CD4-positive, alpha-beta T cell (primary cell): ENCODE measurements around the gene CCDC107. TPM values are rescaled to one million over a fixed set of nuclear protein-coding genes. Genes with fewer than 3 reads are reported as not detected.
A peak's percentile ranks its signal among the peaks of the same experiment; 100 is the strongest.

Experiments
- ATAC-seq: fragments of 200-7000 bp; cut with Tn5 transposase; one replicate; pipeline ENCODE4 v1.10.0; 2022; ENCODE audit warnings: mild to moderate bottlenecking; ENCODE audit not compliant: poor library complexity
- CTCF ChIA-PET: fragments of 350-600 bp; sonication (Branson Sonifier 250); formaldehyde crosslinking; loops from one replicate; lab custom pipeline; 2021; ENCODE audit warnings: antibody characterized with exemption, inconsistent platforms; lab: Charles Lee
- POLR2A ChIA-PET: fragments of 350-600 bp; sonication (Branson Sonifier 250); formaldehyde crosslinking; loops from one replicate; lab custom pipeline; 2021; ENCODE audit warnings: antibody characterized with exemption, inconsistent platforms; lab: Charles Lee
- DNase-seq, 14 experiments: peaks; one replicate each; pipeline ENCODE4 v3.0.0-alpha.2; 2013 to 2020; ENCODE audit warnings: mixed read lengths in 2 of 14
- H3K27ac ChIP-seq, 2 donors: one replicate each; pipeline versions ENCODE4 v1.5.1 to v1.7.0; 2013; ENCODE audit warnings: low read length in 2 of 2, low read depth in 1 of 2, mild to moderate bottlenecking in 1 of 2
- H3K27me3 ChIP-seq, 2 experiments: 1 replicate in 1 of 2; 2 replicates in 1 of 2; pipeline versions ENCODE4 v1.6.1 to v1.7.0; 2013; ENCODE audit warnings: low read length in 2 of 2, control low read depth in 1 of 2, mild to moderate bottlenecking in 1 of 2, moderate library complexity in 1 of 2; ENCODE audit not compliant: insufficient read depth in 2 of 2, control insufficient read depth in 1 of 2
- H3K36me3 ChIP-seq: one replicate; pipeline ENCODE4 v1.6.1; 2013; ENCODE audit warnings: low read length, control low read depth; ENCODE audit not compliant: insufficient read depth
- H3K4me1 ChIP-seq: one replicate; pipeline ENCODE4 v1.6.1; 2013; ENCODE audit warnings: low read length, control low read depth; ENCODE audit not compliant: insufficient read depth
- H3K4me3 ChIP-seq: one replicate; pipeline ENCODE4 v1.5.1; 2013; ENCODE audit warnings: mild to moderate bottlenecking, low read length, moderate library complexity
- H3K9me3 ChIP-seq, 2 experiments: 1 replicate in 1 of 2; 2 replicates in 1 of 2; pipeline versions ENCODE4 v1.6.1 to v1.7.0; 2013; ENCODE audit warnings: low read length in 2 of 2, mild to moderate bottlenecking in 2 of 2, control low read depth in 1 of 2, moderate library complexity in 1 of 2; ENCODE audit not compliant: control insufficient read depth in 1 of 2, insufficient read depth in 1 of 2
- H3K27ac Mint-ChIP-seq: one replicate; pipeline ENCODE4 v1.8.0; 2020; ENCODE audit warnings: mixed read lengths
- H3K27me3 Mint-ChIP-seq: one replicate; pipeline ENCODE4 v1.8.0; 2021; ENCODE audit warnings: mixed read lengths
- H3K36me3 Mint-ChIP-seq: one replicate; pipeline ENCODE4 v1.8.0; 2021; ENCODE audit warnings: low read depth, mixed read lengths
- H3K4me1 Mint-ChIP-seq: one replicate; pipeline ENCODE4 v1.8.0; 2021; ENCODE audit warnings: low read depth, mixed read lengths
- H3K4me3 Mint-ChIP-seq: one replicate; pipeline ENCODE4 v1.8.0; 2020; ENCODE audit warnings: mild to moderate bottlenecking, mixed read lengths
- H3K9me3 Mint-ChIP-seq: one replicate; pipeline ENCODE4 v1.8.0; 2020; ENCODE audit warnings: mixed read lengths
- intact Hi-C, 2 experiments: fragments of 100-400 bp; cut with DNase I in 1 of 2; cut with micrococcal nuclease in 1 of 2; formaldehyde crosslinking; loops; one replicate each; pipeline versions ENCODE4 v1.15.1 to v1.9.0; 2023 to 2025; cut with DNase I, micrococcal nuclease
- total RNA-seq, 174 experiments: library from RNA in 2 of 174; stranded (reverse) in 2 of 174; gene quantifications; one replicate each; pipeline ENCODE4 v1.2.3 and lab custom pipeline; 2021 to 2026
- TF ChIP-seq, protein P1 (sequence below): fragments of 200-600 bp; IDR thresholded peaks from one replicate; pipeline ENCODE4 v1.8.0; 2022; ENCODE audit warnings: antibody characterized with exemption, mild to moderate bottlenecking

Gene CCDC107
- total RNA-seq, 2 experiments from 2014 or later: 10.2 TPM

DNA sequence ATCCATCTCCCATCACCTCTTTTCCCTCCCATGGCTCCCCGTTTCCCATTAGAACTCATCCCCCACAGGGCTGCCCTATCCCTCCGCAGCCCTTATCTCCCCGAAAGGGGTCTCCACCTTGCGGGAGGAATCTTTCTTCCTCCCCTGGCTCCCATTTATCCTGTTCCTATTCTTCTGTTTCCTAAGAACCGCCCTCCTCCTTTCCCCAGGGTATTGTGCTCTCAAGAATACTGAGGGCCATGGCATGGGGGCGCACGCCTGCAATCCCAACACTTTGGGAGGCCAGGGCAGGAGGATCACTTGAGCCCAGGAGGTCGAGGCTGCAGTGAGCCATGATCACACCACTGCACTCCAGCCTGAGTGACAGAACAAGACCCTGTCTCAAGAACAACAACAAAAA, 40.5 kb upstream of the CCDC107 start:
- Mint-ChIP-seq H3K27ac (peak overlapping the region; percentile 72), H3K4me3 (peak overlapping the region; percentile 86), H3K9me3 (no peaks in the 10 kb centered on the region), H3K4me1 (peaks cover 50% of the 10 kb centered on the region), H3K27me3 (no peaks in the 10 kb centered on the region), H3K36me3 (no peaks in the 10 kb centered on the region)
- DNase-seq (no peak), ATAC-seq (no peak)
- peaks cover 40% of the 10 kb centered on the region for H3K4me1 ChIP-seq
- TF ChIP-seq, protein P1, sequence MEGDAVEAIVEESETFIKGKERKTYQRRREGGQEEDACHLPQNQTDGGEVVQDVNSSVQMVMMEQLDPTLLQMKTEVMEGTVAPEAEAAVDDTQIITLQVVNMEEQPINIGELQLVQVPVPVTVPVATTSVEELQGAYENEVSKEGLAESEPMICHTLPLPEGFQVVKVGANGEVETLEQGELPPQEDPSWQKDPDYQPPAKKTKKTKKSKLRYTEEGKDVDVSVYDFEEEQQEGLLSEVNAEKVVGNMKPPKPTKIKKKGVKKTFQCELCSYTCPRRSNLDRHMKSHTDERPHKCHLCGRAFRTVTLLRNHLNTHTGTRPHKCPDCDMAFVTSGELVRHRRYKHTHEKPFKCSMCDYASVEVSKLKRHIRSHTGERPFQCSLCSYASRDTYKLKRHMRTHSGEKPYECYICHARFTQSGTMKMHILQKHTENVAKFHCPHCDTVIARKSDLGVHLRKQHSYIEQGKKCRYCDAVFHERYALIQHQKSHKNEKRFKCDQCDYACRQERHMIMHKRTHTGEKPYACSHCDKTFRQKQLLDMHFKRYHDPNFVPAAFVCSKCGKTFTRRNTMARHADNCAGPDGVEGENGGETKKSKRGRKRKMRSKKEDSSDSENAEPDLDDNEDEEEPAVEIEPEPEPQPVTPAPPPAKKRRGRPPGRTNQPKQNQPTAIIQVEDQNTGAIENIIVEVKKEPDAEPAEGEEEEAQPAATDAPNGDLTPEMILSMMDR: no peak
- ChIA-PET CTCF (interaction anchor here (0.6 to 3.2 kb wide), 18 partner anchors 12 to 501 kb away, joined by 3 to 22 read pairs (median 4); partner anchors contain the start of genes ARHGEF39, CCDC107, CREB3 and RMRP), POLR2A (interaction anchor here (0.6 to 3.4 kb wide), 15 partner anchors 12 to 545 kb away, joined by 3 to 35 read pairs (median 6); partner anchors contain the start of genes CCDC107, CREB3, RMRP and SIT1)
- H3K27ac ChIP-seq: peak overlapping the region; percentile 27 to 70
- no peaks in the 10 kb centered on the region for H3K9me3 ChIP-seq
- intact Hi-C loops: loop anchor here (2.0 to 5.0 kb wide), 2 partner anchors 40 to 79 kb away; partner anchors contain the start of genes CCDC107 (in 2 of the 2) and RMRP (in 2 of the 2)
- no peaks in the 10 kb centered on the region for H3K36me3 ChIP-seq
- H3K4me3 ChIP-seq: peak overlapping the region; percentile 77
- H3K27me3 ChIP-seq: no peaks in the 10 kb centered on the region

DNA sequence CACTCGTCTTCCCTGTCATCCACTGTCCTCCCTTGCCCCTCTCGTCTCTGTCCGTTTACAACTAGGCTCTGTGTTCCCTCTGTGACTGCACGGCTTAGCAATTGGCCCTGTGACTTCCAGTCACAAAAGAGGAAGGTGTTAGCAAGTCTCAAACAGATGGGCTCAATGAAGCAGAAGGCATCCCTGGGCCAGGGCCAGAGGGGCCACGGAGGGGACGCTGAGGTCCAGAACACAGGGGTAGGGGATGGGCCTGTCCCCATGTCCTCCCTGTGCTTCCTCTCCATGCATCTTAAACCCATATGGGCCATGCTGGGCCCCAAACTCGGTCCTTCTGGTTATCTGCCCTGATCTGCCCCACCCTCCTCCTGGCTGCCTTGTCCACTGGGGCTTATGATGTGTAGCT, 39.8 kb upstream of the CCDC107 start, which contains the start of gene CD72:
TSS of gene CD72 (minus strand) at position 89 of the 403 bp plus-strand sequence. CDS start 110 bp downstream, outside the sequence.
- Histone ChIP-seq H3K9me3 (no peaks in the 10 kb centered on the region), H3K4me3 (peak within 1 kb of the TSS; percentile 77), H3K27ac (peak within 1 kb of the TSS; percentile 48 to 70), H3K4me1 (peaks cover 40% of the 10 kb centered on the region), H3K36me3 (no peaks in the 10 kb centered on the region), H3K27me3 (no peaks in the 10 kb centered on the region)
- no peak for ATAC-seq
- intact Hi-C loops: loop anchor here (5.0 kb wide), 1 partner anchor 39 kb away; the partner anchor contains the start of genes CCDC107 (in 2 of the 2) and RMRP (in 2 of the 2)
- ChIA-PET CTCF (interaction anchor here (3.2 kb wide), 1 partner anchor 40 kb away, joined by 22 read pairs; the partner anchor contains the start of genes CCDC107 and RMRP), POLR2A (interaction anchor here (1.0 to 3.4 kb wide), 6 partner anchors 13 to 546 kb away, joined by 3 to 35 read pairs (median 10); partner anchors contain the start of genes CREB3, TESK1, TLN1 and VCP)
- TF ChIP-seq, protein P1: no peak
- Mint-ChIP-seq H3K27me3 (no peaks in the 10 kb centered on the region), H3K36me3 (no peaks in the 10 kb centered on the region), H3K27ac (peak within 1 kb of the TSS; percentile 72), H3K4me1 (peaks cover 50% of the 10 kb centered on the region), H3K4me3 (peak within 1 kb of the TSS; percentile 86), H3K9me3 (no peaks in the 10 kb centered on the region)
- DNase-seq: peak in 2 of 14 experiments; percentile 38 to 39

DNA sequence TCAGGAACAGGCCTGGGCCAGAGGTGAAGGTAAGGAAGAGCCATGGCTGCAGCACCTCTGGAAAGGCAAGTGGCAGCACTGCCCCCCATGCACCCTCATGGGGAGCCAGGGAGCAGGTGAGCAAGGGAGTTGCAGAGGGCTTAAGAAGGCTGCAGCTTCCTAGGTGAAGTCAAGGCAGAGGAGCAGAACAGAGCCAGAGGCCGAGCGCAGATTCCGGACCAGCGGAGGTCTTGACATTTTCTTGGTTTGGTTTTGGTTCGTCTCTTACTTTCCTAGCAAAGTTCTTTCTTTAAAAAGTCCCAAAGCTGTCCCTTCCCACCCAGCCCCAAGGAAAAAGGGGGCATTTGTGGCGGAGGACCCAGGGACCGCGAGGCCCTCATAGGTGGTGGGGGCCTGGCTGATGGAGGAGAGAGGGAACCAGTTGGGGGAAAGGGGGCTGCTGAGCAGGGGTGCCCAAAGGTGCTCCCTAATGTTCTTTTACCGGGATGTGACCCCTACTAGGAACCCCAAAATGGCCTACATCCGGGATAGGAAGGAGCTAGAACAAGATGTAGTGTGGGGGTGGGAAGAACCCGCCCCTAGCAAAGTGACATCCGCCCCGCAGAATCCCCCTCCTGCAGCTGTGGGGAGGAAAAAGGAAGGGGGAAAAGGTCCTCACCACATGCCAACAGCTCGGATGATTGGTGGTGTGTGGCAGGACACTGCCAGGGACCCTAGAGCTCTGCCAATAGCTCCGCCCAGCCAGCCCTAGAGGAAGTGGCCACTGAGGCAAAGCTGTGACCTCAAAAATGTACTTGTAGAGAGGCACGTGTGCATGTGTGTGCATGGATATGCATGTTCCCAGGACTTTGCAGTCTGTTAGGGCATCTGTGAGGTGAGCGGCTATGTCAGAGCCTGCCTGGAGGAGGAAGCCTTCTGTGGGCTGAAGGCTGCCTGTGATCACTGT, 39.0 kb upstream of the CCDC107 start:
- H3K4me3 ChIP-seq: no peak overlapping the region
- H3K27me3 ChIP-seq: no peaks in the 10 kb centered on the region
- no peaks in the 10 kb centered on the region for H3K27me3 Mint-ChIP-seq
- DNase-seq (peak in 5 of 14 experiments; percentile 22 to 88 (median 52)), ATAC-seq (peak; percentile 16)
- no peaks in the 10 kb centered on the region for H3K9me3 ChIP-seq
- H3K4me1 Mint-ChIP-seq: peaks cover 49% of the 10 kb centered on the region
- POLR2A ChIA-PET: interaction anchor here (0.8 to 2.1 kb wide), 7 partner anchors 21 to 326 kb away, joined by 3 to 12 read pairs (median 3); partner anchors contain the start of genes CCDC107, RMRP and SIT1
- H3K27ac Mint-ChIP-seq: peak overlapping the region; percentile 72
- H3K9me3 Mint-ChIP-seq: no peaks in the 10 kb centered on the region
- peak overlapping the region; percentile 20 to 48 for H3K27ac ChIP-seq
- intact Hi-C loops: loop anchor here (5.0 kb wide), 1 partner anchor 38 kb away; the partner anchor contains the start of genes CCDC107 (in 2 of the 2) and RMRP (in 2 of the 2)
- no peaks in the 10 kb centered on the region for H3K36me3 ChIP-seq
- no peaks in the 10 kb centered on the region for H3K36me3 Mint-ChIP-seq
- CTCF ChIA-PET: interaction anchor here (1.5 kb wide), 1 partner anchor 8 kb away, joined by 3 read pairs; no protein-coding TSS in a partner anchor
- peak overlapping the region; percentile 86 for H3K4me3 Mint-ChIP-seq
- peaks cover 40% of the 10 kb centered on the region for H3K4me1 ChIP-seq
- TF ChIP-seq, protein P1: no peak
